Lower leg skin (tissue), 3 donors: ENCODE results near the gene SFI1.

Experiments
- POLR2A ChIP-seq, 2 donors: fragments of 450-650 bp; IDR thresholded peaks; one replicate each; pipeline ENCODE4 v1.6.1; 2016 to 2017; ENCODE audit warnings: antibody characterized with exemption in 2 of 2, mild to moderate bottlenecking in 1 of 2, moderate library complexity in 1 of 2
- TF ChIP-seq, protein P1 (sequence below), 3 donors: fragments of 450-650 bp; IDR thresholded peaks; one replicate each; pipeline ENCODE4 v1.5.1; 2016; ENCODE audit warnings: antibody characterized with exemption in 3 of 3, mild to moderate bottlenecking in 3 of 3, moderate library complexity in 2 of 3

- TF ChIP-seq, protein P1, sequence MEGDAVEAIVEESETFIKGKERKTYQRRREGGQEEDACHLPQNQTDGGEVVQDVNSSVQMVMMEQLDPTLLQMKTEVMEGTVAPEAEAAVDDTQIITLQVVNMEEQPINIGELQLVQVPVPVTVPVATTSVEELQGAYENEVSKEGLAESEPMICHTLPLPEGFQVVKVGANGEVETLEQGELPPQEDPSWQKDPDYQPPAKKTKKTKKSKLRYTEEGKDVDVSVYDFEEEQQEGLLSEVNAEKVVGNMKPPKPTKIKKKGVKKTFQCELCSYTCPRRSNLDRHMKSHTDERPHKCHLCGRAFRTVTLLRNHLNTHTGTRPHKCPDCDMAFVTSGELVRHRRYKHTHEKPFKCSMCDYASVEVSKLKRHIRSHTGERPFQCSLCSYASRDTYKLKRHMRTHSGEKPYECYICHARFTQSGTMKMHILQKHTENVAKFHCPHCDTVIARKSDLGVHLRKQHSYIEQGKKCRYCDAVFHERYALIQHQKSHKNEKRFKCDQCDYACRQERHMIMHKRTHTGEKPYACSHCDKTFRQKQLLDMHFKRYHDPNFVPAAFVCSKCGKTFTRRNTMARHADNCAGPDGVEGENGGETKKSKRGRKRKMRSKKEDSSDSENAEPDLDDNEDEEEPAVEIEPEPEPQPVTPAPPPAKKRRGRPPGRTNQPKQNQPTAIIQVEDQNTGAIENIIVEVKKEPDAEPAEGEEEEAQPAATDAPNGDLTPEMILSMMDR (IDR thresholded peaks at IDR 0.05), result no peak
- TF ChIP-seq POLR2A (IDR thresholded peaks at IDR 0.05), result no peak
These were observed 46.8 kb upstream of the SFI1 start for GRCh38 chr22:31449506-31449905.
